NCI-H2171 (cell line): Measurements from ENCODE around the gene OSBPL10.
"Not testable (repeated sequence)": the region's sequence is repeated elsewhere in the genome, so short reads cannot be mapped to it uniquely, and the experiment has no call there.

ENCODE experiments used
- DNase-seq: peaks from one replicate; lab custom pipeline; 2025; lab: John Stamatoyannopoulos, UW

The OSBPL10 gene

DNA sequence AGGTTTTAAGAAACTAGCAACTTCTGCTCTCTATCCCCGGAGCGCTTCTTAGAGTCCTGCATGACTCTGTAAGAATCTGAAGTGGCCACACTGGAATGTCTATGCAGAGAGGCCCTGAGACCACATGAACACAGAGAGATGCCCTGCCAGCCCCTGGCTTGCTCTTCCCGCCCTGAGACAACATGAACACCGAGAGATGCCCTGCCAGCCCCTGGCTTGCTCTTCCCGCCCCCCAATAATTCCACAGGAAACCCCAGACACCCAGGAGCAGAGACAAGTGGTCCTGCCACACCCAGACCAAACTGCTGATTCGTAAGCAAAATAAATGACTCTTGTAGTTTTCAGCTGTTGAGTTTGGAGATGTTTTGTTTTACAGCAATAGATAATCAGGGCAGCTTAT, 166.1 kb downstream of the OSBPL10 start:
- no peak for DNase-seq

DNA sequence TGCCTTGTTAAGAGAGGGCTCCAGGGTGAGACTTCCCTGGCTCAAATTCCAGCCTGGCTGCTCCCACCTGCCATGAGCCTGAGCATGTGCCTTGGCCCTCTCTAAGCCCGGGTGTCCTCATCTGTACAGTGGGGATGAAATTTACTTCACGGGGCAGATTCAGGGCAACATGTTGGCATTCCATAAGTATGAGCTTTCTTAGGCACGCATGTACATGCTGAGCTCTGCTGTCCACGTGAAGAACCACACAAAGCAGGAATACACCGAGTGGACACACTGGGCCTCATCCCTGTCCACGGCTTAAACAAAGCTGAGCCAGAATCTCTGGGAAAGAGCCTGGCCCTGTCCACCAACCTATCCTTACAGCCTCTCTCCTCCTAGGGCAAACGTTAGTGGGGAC, 167.4 kb downstream of the OSBPL10 start:
- DNase-seq = no peak

DNA sequence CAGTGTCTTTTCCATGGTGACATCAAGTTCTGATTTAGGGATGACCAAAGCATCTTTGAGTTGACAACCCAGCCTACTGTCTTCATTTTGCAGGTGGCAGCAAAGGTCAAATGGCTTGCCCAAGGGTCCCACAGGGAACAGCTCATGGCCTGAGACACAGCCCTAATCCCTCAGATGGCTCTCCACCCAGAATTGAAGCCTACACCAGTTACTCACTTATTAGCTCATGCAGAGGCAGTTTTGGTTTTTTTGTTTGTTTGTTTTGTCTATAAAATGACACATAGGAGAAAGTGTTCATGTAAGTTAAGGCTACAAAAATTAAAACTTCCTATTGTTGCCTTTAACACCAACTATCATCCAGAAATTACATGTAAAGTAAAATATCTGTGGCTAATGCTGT, 167.9 kb downstream of the OSBPL10 start:
- DNase-seq = no peak

DNA sequence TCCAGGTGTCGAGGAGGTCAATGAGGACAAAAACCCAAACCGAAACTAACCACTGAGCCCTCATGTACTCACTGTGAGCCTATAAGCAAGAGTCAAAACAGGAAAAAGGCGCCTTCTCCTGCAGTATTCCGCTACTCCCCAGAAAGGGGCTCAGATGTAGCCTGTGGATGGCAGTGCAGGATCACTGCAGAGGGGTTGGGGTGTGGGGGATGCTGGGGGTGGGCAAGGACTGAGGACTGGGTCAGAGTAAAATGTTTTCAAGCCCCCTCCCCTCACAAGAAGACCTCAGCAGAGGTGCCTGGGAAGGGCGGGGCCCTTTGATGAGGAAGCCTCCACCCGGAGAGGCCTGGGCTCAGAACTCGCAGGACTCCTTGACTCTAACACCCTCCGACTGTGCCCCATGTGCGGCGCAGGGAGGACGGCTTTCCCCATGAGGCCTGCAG, 170.1 kb downstream of the OSBPL10 start:
- no peak for DNase-seq

DNA sequence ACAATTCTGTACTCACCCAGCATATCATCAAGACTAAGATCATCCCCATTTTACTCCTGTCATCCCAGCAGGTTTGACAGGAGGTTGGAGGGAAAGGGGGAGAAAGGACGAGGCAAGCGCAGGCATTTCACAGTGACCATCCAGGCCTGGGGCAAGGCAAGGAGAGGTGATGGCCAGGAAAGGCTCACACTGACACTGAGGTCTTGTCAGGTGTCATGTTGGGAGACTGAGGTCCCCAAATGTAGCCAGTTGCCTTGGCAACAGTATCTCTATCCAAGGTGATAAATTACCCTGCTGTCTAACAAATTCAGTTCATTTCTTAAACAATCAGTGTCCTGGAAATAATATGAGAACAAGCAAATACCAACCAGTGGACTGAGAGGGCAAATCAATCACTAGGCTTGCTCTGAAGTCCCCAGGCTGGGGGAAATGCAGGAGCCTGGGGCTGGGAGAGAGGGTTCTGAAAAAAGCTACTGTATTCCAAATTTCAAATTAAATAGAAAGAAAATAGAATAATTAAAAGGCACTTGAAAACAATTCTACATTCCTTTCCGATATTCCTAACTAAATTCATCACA, 172.8 kb downstream of the OSBPL10 start:
- DNase-seq = no peak

DNA sequence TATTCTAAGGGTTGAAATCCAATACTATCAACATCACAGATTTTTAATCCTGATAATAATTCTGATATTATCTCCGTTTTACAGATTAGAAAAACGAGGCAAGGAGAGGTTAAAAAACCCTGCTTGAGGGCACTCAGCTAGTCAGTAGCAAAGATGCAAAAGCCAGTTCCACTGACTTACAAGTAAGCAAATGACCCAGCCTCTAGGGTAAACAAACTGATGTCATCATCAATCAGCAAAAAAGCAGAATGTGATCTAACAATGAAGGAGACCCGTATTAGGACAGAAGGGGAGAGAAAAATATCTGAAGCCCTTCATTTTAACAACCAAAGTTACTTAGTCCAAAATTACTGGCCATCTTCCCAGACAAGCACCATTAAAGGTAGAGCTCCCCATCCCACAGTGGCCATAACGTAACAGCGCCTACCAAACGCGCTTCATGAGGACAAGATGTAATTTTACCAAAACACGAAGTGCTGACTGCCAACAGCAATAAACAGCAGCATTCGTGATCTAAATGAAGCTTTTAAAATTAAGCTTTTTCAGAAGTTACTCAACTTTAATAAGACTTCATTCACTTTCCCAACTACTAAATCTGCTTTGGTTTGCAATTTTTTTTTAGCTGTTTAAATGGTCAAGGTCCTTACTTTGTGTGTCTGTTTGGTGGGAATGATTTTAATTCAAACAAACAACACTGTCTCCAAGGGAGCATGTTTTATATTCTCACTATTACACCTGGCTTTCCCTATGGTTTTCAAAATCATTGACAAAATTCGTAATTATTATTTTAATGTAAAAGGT, 176.6 kb downstream of the OSBPL10 start:
- no peak for DNase-seq

DNA sequence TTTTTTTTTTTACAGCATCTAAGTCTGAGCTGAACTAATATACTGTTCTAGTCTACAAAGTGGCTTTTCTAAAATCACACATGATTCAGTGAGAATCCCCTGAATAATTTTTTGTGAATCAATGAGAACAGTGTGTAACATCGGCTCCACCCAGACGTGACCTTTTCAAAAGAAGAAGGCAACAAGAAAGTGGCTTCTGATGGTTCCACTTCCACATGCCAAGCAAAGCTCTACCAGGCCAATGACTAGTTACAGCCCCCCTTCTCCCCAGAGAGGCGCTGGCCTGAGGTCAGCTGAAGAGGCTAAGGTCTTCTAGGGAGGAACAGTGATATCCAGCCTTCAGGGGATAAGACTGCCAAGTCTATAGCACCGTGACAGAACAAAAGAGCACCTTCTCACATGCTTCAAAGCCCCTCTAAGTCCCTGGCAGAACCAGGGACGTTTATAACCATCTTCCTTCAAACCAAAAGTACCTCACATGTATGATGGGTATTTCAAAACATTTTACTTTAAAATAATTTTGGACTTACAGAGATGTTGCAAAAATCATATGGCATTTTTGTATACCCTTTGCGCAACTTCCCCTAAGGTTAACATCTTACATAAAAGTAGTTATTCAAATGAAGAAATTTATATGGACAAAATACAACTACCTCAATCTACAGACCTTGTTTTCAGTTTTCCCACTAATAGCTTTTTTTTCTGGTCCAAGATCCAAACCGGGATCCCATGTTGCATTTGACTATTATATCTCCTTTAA, 177.9 kb downstream of the OSBPL10 start:
- DNase-seq = no peak

DNA sequence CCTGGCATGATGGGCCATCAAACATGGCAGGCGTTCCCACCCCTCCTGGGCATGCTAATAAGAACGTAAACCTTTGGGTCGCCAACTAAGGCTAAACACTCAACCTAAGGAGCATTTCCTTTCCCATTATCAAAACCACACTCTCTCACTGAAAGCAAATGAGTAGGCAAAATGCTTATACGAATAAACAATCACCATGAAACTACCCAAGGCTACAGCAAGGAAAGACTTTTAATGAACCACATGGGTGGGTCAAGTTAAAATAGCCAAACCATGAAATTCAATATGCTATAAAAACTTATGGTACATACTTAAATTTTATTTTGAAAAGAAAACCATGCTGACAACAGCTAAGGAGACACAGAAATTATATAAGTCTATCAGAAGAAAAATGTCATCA, 180.6 kb downstream of the OSBPL10 start:
- no peak for DNase-seq

DNA sequence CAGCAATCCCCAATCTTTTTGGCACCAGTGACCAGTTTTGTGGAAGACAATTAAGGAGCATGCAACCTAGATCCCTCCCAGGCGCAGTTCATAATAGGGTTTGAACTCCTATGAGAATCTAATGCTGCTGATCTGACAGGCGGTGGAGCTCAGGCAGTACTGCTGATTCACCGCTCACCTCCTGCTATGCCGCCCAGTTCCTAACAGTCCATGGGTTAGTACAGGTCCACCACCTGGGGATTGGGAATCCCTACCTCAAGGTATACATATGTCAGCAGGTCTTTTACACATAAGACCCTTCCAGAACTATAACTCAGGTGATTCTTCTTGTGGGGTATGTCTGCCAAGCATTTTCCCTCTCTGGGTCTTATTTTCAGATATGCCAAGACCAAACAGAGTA, 182.2 kb downstream of the OSBPL10 start:
- DNase-seq = no peak

DNA sequence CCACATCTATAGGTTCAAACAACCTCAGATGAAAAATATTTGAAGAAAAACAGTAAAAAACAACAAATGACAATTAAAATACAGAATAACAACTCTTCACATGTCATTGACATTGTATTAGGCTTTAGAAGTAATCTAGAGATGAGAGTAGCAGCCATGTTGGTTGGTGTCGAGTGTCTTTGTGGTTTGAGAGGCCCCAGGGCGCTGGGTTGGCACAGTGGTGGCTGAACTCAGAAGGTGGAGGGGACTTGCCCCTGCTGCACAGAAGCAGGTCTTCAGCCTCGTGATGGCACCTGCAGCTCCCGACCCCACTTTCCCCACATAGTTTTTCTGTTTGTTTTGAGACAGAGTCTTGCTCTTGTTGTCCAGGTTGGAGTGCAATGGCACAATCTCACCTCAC, 187.2 kb downstream of the OSBPL10 start:
- DNase-seq = no peak

DNA sequence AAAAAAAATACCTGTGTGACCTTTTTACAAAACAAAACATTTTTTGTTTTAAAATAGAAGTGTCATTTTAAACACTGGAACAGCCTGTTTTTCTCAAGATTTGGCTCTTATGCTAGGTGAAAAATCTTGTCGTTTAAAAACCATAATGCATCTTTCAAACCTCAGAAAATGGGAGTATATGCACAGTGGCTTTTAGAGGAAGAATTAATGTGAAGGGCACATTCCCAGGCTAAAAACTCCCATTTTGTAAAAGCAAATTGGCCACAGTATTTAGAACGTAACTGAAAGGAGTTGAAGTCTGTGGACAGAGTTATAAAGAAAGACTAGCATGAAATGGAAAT, 190.0 kb downstream of the OSBPL10 start:
- DNase-seq = no peak

DNA sequence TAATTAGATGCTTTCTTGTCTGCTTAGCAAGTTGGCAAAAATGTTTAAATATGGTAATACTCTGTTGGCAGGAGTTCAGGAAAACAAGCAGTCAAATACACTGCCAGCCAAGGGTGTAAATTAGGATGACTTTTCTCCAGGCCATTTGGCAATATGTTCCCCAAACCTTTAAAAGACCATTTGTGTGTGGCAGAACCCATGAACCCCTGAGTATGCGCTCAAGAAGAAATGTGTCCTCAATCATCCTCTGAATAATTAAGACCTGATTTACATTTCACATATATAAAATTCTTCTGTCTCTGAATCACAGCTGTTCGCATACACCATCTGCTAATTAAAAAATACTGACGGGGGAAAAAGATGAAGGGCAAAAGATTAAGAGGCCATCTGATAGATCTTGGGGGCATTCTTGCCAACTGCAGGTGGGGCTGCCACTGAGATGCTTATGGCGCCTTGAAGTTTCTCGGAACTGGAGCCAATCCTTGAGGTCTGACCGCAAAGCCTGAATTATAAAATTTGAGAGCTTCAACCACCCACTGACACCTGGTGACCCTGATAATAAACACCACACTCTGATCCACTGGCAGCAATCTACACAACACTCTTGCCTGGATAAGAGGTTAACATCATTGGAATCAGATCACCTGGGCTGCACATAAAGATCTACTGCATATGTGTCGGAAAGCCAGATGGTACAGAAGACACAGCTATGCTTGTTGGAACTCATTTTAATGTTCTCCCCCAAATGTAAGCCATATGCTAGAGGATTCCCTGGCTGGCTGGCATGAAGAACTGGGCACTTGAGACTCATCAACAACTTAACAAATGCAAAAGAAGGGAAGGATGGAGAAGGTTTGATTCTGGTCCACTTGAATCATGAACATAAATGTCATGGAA, 190.6 kb downstream of the OSBPL10 start:
- DNase-seq = peak; percentile 54

DNA sequence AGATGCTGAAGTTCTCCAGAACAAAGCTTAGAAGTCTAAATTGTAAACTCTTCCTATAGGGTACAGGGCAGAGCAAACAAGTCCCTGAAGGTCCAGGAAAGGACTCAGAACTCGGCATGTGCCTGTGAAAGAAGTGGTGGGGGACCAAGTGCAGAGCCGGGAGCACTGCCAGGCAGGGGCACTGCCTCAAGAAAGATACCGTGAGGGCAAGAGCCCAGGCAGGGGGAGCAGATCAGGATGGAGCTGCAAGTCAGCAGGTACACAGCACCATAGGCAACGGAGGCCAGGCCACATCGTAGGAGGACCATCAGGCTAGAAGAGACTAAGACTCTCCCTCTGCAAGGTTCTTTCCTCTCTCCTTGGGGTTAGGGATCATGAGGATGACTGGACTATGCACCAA, 191.6 kb downstream of the OSBPL10 start:
- no peak for DNase-seq

DNA sequence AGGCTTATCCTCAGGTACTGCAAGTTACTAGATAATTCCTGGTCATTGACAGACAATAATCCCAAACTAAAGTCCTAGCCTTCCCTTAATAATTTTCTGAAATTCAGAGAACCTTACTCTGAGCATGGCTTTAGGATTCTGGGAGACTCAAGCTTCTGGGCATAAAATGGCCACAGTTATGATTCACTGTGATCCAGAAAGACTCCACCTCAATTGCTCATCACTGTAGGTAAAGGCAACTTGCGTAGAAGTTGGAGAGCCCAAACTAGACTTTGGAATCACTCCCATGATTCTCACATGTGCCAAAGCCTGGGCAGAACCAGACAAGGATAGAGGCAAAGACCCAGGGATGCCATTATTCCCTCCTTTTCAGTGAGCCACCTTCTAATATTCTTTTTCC, 195.3 kb downstream of the OSBPL10 start:
- DNase-seq = no peak

DNA sequence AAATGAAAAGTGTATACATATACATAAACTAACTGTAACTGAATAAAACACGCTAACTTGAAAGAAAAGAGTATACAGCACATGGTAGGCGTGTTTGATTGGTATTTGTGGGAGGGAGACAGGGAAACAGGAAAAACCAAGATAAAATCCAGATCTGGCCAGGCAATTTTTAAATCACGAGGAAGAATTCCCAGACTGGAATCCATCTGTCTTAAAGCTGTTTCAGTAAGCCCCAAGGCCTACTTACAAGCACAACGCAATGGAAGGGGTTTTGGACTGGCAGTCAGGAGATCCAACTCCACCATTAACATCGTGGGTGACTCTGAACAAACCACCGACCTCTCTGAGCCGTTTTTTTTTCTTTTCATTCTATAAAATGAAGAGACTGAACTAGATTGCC, 195.8 kb downstream of the OSBPL10 start:
- no peak for DNase-seq

DNA sequence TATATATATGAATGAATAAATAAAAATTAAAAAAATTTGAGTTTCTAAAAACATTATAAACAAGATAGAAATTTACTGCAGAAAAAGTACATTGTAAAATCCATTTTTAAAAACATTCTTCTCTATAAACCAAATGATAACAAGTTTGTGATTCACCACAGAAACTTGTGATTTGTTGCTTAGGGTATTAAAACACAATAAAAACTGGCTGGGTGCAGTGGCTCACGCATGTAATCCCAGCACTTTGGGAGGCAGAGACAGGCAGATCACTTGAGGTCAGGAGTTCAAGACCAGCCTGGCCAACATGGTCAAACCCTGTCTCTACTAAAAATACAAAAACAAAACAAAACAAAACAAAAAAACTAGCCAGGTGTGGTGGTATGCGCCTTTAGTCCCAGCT, 197.2 kb downstream of the OSBPL10 start:
- not testable (repeated sequence) for DNase-seq

DNA sequence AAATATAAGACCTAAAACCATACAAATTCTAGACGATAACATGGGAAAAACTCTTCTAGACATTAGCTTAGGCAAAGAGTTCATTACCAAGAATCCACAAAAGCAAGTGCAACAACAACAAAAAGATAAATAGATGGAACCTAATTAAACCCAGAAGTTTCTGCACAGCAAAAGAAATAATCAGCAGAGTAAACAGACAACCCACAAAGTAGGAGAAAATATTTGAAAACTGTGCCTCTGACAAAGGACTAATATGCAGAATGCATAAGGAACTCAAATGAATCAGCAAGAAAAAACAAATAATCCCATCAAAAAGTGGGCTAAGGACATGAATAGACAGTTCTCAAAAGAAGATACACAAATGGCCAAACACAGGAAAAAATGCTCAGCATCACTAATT, 198.8 kb downstream of the OSBPL10 start:
- not testable (repeated sequence) for DNase-seq

DNA sequence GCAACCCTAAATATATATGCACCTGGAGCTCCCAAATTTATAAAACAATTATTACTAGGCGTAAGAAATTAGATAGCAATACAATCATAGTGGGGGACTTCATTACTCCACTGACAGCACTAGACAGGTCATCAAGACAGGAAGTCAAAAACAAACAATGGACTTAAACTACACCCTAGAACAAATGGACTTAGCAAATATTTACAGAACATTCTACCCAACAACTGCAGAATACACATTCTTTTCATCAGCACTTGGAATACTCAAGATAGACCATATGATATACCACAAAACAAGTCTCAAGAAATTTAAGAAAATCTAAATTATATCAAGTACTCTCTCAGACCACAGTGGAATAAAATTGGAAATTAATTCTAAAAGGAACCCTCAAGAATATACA, 201.5 kb downstream of the OSBPL10 start:
- no peak for DNase-seq

DNA sequence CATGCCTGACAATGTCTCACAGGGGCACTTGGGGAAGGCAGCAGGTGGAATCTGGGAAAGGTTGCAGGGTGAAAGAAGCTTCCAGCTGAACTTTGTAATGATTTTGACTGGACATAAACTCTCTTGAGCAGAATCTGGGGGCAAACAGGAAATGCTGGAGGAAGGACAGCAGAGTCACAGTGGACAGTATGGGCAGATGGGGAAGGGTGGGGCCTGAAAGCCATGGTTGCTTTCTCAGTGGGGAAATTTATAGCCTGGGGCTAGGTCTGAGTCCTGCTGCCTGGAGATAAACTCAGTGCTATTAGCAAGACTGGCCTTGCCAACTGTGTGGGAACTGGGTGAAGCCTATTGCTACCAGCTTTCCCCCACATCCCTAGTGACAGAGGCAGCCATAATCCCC, 203.2 kb downstream of the OSBPL10 start:
- DNase-seq = no peak

DNA sequence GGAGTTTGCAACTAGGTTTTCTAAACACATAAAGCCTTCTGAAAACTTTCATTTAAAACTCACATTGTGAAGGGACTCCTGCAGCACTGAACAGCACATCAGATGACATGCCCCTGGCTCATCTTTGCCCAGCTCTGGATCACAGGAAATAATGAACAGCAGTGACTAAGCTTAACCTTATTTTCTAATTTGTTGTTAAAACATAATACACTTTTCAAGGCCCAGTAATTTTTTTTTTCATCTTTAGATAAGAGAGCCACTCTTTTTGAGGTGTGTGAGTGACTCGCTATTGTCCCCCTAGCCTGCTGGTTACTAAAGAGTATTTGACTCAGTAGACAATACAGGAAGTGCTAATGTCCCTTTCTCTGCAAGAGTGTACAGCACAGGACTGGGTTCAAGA, 204.0 kb downstream of the OSBPL10 start:
- no peak for DNase-seq

DNA sequence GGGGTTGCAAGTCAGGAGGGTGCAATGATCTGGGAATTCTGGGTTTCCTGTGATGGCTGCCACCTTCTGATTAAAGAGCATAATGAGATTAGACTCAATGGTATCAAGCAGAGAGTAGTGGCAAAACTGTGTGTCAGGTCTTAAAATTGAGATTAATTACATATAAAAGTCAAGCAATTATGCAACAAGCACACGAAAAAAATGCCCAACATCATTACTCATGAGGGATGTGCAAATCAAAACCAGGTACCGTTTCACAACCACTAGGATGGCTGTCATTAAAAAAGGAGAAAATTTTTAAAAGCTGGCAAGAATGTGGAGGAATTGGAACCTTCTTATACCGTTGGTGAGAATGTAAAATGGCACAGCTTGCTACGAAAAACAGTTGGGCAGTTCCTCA, 205.0 kb downstream of the OSBPL10 start:
- DNase-seq = no peak

DNA sequence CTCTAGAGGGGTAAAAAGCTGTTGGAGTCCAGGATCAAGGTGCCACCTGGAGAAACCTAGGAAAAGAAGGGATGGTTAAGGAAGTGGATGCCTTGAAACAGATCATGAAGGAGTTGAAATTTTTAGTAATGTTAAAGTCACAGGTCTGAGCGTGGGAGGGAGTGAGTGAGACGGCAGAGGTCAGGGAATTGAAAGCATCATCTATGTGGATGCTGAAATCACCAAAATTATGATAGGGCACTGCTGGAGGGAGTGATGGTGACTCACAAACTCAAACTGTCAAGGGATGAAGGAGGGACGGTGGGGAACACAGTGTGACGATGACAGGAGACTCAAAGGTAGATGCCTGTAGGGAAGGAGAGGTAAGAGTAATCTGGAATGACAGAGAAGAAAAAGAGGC, 205.7 kb downstream of the OSBPL10 start:
- no peak for DNase-seq
